Activated naive CD4-positive, alpha-beta T cell treated with anti-CD3 and anti-CD28 coated beads, Interleukin-2, amount 10 ng/mL, durations not matched to agents 7 days and 5 days (primary cell): ENCODE data around the gene ADAMTS18.

ENCODE experiments used
- CTCF ChIA-PET: fragments of 350-600 bp; sonication (Branson Sonifier 250); formaldehyde crosslinking; loops from one replicate; lab custom pipeline; 2021; ENCODE audit warnings: antibody characterized with exemption; lab: Charles Lee
- DNase-seq: peaks from one replicate; pipeline ENCODE4 v3.0.0-alpha.2; 2020
- H3K27ac Mint-ChIP-seq: one replicate; pipeline ENCODE4 v1.8.0; 2021; ENCODE audit warnings: mild to moderate bottlenecking, moderate library complexity, mixed read lengths
- H3K27me3 Mint-ChIP-seq: one replicate; pipeline ENCODE4 v1.8.0; 2021; ENCODE audit warnings: mild to moderate bottlenecking, mixed read lengths
- H3K36me3 Mint-ChIP-seq: one replicate; pipeline ENCODE4 v1.8.0; 2021; ENCODE audit warnings: mixed read lengths
- H3K4me1 Mint-ChIP-seq: one replicate; pipeline ENCODE4 v1.8.0; 2021; ENCODE audit warnings: mixed read lengths
- H3K4me3 Mint-ChIP-seq: one replicate; pipeline ENCODE4 v1.8.0; 2021; ENCODE audit warnings: mild to moderate bottlenecking, moderate library complexity, mixed read lengths
- H3K9me3 Mint-ChIP-seq: one replicate; pipeline ENCODE4 v1.8.0; 2021; ENCODE audit warnings: mixed read lengths

ADAMTS18 gene

DNA sequence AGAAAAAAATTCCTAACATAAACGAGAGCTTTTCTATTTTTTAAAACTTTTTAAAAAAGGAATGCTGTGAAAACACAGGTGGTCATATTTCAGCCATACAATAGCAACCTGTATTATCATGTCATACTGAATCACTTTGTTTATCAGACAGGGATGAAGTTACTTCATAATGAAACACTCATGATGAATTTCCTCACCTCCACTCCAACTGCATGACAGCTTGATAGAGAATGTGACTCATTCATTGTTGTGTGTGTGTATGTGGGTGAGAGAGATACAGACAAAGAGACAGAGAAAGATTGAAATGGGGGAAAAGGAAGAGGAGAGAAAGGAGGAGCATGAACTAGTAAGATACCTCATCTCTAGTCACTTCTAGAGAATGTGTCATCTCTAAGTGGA is 126.7 kb downstream of the ADAMTS18 start:
- Mint-ChIP-seq H3K36me3 (no peaks in the 10 kb centered on the region), H3K27me3 (no peaks in the 10 kb centered on the region), H3K4me3 (no peak overlapping the region), H3K27ac (no peak overlapping the region), H3K9me3 (no peaks in the 10 kb centered on the region), H3K4me1 (peaks cover 2% of the 10 kb centered on the region)
- no peak for DNase-seq
- CTCF ChIA-PET = interaction anchor here (0.7 to 0.8 kb wide), 2 partner anchors 68 to 72 kb away, joined by 3 read pairs; no protein-coding TSS in a partner anchor

- Mint-ChIP-seq H3K36me3 (no peaks in the 10 kb centered on the region), H3K27me3 (no peaks in the 10 kb centered on the region), H3K4me1 (peaks cover 2% of the 10 kb centered on the region), H3K4me3 (no peak overlapping the region), H3K27ac (no peak overlapping the region), H3K9me3 (no peaks in the 10 kb centered on the region)
- CTCF ChIA-PET = interaction anchor here (0.7 to 0.8 kb wide), 2 partner anchors 69 to 71 kb away, joined by 3 read pairs; no protein-coding TSS in a partner anchor
- no peak for DNase-seq
Measured at GRCh38 chr16:77307426-77308162, 127.2 kb downstream of the ADAMTS18 start.

DNA sequence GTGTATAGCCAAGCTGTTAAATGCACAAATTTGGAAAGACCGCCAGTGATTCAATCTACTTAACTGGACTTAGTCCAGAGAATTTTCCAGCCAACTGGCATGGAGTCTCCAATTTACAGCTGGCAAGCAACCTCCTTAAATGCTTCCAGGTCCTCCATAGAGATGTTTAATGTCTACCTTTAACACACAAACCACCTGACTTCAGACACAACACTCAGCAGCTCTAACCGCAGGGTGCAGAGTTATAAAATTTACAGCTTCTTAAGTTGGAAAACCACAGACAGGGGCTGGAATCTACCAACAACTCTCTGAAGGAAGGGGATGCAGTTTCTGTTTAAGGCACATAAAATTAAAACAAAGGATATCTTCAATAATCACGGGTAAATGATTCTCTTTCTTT is 128.8 kb downstream of the ADAMTS18 start:
- no peak for DNase-seq
- Mint-ChIP-seq H3K4me1 (peaks cover 2% of the 10 kb centered on the region), H3K27me3 (no peaks in the 10 kb centered on the region), H3K9me3 (no peaks in the 10 kb centered on the region), H3K27ac (no peak overlapping the region), H3K36me3 (no peaks in the 10 kb centered on the region), H3K4me3 (no peak overlapping the region)
- CTCF ChIA-PET = interaction anchor here (1.0 kb wide), 1 partner anchor 272 kb away, joined by 3 read pairs; no protein-coding TSS in a partner anchor

- Mint-ChIP-seq H3K4me3 (no peak overlapping the region), H3K27ac (no peak overlapping the region), H3K36me3 (no peaks in the 10 kb centered on the region), H3K9me3 (no peaks in the 10 kb centered on the region), H3K27me3 (no peaks in the 10 kb centered on the region), H3K4me1 (peaks cover 2% of the 10 kb centered on the region)
- DNase-seq = no peak
- CTCF ChIA-PET = no interaction called here
Measured at GRCh38 chr16:77304877-77305276, 130.0 kb downstream of the ADAMTS18 start.

DNA sequence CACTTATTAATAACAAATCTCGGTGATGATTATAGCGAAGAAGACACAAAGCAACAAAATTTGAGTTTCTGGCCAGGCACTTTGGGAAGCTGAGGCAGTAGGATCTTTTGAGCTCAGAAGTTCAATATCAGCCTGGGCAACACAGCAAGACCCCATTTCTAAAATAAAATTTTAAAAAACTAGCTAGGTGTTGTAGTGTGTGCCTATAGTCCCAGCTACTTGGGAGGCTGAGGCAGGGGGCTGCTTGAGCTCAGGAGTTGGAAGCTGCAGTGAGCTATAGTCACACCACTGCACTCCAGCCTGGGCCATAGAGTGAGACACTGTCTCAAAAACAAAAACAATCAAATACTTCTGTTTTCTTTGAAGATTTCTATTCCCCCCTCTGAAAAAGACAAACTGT is 130.7 kb downstream of the ADAMTS18 start:
- DNase-seq = no peak
- Mint-ChIP-seq H3K36me3 (no peaks in the 10 kb centered on the region), H3K9me3 (no peaks in the 10 kb centered on the region), H3K27ac (no peak overlapping the region), H3K27me3 (no peaks in the 10 kb centered on the region), H3K4me1 (peaks cover 2% of the 10 kb centered on the region), H3K4me3 (no peak overlapping the region)
- CTCF ChIA-PET = no interaction called here

DNA sequence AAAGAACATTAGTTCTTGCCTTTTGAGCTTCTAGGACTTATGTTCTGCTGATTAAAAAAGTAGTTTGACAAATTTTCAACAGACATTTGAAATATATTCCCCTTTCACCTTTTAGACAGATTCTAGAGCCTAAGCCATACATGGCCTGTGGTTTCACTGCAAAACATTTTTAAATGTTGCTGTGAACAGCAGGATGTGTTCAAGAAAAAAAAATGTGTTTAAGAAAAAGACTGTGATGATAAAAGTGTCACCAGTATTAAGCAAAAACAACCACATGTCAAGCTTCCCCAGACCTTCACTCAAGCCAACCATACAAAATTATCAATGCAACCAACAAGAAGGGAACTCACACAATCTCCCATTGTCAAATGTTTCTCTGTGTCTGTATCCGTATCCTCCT is 132.2 kb downstream of the ADAMTS18 start:
- CTCF ChIA-PET = no interaction called here
- no peak for DNase-seq
- no peak overlapping the region for H3K27ac Mint-ChIP-seq

GRCh38 chr16:77302249-77302648 is 132.6 kb downstream of the ADAMTS18 start:
- no peak for DNase-seq
- no peaks in the 10 kb centered on the region for H3K9me3 Mint-ChIP-seq
- no peak overlapping the region for H3K4me3 Mint-ChIP-seq
- CTCF ChIA-PET = no interaction called here
- H3K4me1 Mint-ChIP-seq = no peaks in the 10 kb centered on the region
- no peaks in the 10 kb centered on the region for H3K27me3 Mint-ChIP-seq
- no peak overlapping the region for H3K27ac Mint-ChIP-seq
- no peaks in the 10 kb centered on the region for H3K36me3 Mint-ChIP-seq

More for the DNA sequence above, 132.2 kb downstream of the ADAMTS18 start:
- H3K27me3 Mint-ChIP-seq = no peaks in the 10 kb centered on the region
- no peaks in the 10 kb centered on the region for H3K4me1 Mint-ChIP-seq
- no peaks in the 10 kb centered on the region for H3K9me3 Mint-ChIP-seq
- no peaks in the 10 kb centered on the region for H3K36me3 Mint-ChIP-seq
- no peak overlapping the region for H3K4me3 Mint-ChIP-seq

GRCh38 chr16:77300256-77300655 is 134.6 kb downstream of the ADAMTS18 start:
- no peak for DNase-seq
- CTCF ChIA-PET = no interaction called here
- no peak overlapping the region for H3K27ac Mint-ChIP-seq
- H3K4me1 Mint-ChIP-seq = no peaks in the 10 kb centered on the region
- no peak overlapping the region for H3K4me3 Mint-ChIP-seq
- no peaks in the 10 kb centered on the region for H3K9me3 Mint-ChIP-seq
- H3K36me3 Mint-ChIP-seq = no peaks in the 10 kb centered on the region
- no peaks in the 10 kb centered on the region for H3K27me3 Mint-ChIP-seq

- no peak overlapping the region for H3K4me3 Mint-ChIP-seq
- H3K9me3 Mint-ChIP-seq = no peaks in the 10 kb centered on the region
- CTCF ChIA-PET = no interaction called here
- H3K27ac Mint-ChIP-seq = no peak overlapping the region
- no peaks in the 10 kb centered on the region for H3K36me3 Mint-ChIP-seq
- no peak for DNase-seq
- H3K4me1 Mint-ChIP-seq = no peaks in the 10 kb centered on the region
- no peaks in the 10 kb centered on the region for H3K27me3 Mint-ChIP-seq
Measured at GRCh38 chr16:77299395-77299794, 135.4 kb downstream of the ADAMTS18 start.

GRCh38 chr16:77298418-77299360 is 136.1 kb downstream of the ADAMTS18 start:
- Mint-ChIP-seq H3K27me3 (no peaks in the 10 kb centered on the region), H3K36me3 (no peaks in the 10 kb centered on the region), H3K4me1 (no peaks in the 10 kb centered on the region), H3K4me3 (no peak overlapping the region), H3K9me3 (no peaks in the 10 kb centered on the region), H3K27ac (no peak overlapping the region)
- DNase-seq = no peak
- CTCF ChIA-PET = no interaction called here

- CTCF ChIA-PET = no interaction called here
- no peaks in the 10 kb centered on the region for H3K36me3 Mint-ChIP-seq
- no peaks in the 10 kb centered on the region for H3K27me3 Mint-ChIP-seq
- H3K4me3 Mint-ChIP-seq = no peak overlapping the region
- no peak overlapping the region for H3K27ac Mint-ChIP-seq
- no peaks in the 10 kb centered on the region for H3K9me3 Mint-ChIP-seq
- H3K4me1 Mint-ChIP-seq = no peaks in the 10 kb centered on the region
- DNase-seq = no peak
Measured at GRCh38 chr16:77297996-77298395, 136.8 kb downstream of the ADAMTS18 start.

DNA sequence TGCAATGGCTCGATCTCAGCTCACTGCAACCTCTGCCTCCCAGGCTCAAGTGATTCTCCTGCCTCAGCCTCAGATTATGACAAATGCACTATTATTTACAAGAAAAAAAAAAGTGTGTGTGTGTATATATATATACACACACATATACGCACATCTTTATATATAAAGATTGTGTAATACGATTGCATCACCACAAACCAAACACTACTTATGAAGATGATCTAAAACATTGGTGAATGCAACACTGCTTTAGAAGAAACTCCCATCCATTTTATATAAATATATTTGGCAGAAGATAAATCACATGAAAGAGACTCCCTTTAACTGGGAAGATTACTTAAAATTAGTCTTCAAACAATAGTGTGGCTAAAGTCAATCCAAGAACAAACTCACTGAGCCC is 138.9 kb downstream of the ADAMTS18 start:
- CTCF ChIA-PET = no interaction called here
- DNase-seq = no peak
- no peaks in the 10 kb centered on the region for H3K36me3 Mint-ChIP-seq
- no peak overlapping the region for H3K4me3 Mint-ChIP-seq
- H3K4me1 Mint-ChIP-seq = no peaks in the 10 kb centered on the region
- H3K27me3 Mint-ChIP-seq = no peaks in the 10 kb centered on the region
- no peak overlapping the region for H3K27ac Mint-ChIP-seq
- no peaks in the 10 kb centered on the region for H3K9me3 Mint-ChIP-seq

- DNase-seq = no peak
- no peaks in the 10 kb centered on the region for H3K27me3 Mint-ChIP-seq
- H3K27ac Mint-ChIP-seq = no peak overlapping the region
- H3K4me3 Mint-ChIP-seq = no peak overlapping the region
- H3K9me3 Mint-ChIP-seq = no peaks in the 10 kb centered on the region
- no peaks in the 10 kb centered on the region for H3K36me3 Mint-ChIP-seq
- CTCF ChIA-PET = no interaction called here
- no peaks in the 10 kb centered on the region for H3K4me1 Mint-ChIP-seq
Measured at GRCh38 chr16:77290451-77291115, 144.3 kb downstream of the ADAMTS18 start.

GRCh38 chr16:77289331-77289809 is 145.5 kb downstream of the ADAMTS18 start:
- Mint-ChIP-seq H3K27ac (no peak overlapping the region), H3K27me3 (no peaks in the 10 kb centered on the region), H3K9me3 (no peaks in the 10 kb centered on the region), H3K4me1 (no peaks in the 10 kb centered on the region), H3K4me3 (no peak overlapping the region), H3K36me3 (no peaks in the 10 kb centered on the region)
- DNase-seq = no peak
- CTCF ChIA-PET = no interaction called here
